AG04450 (cell line): ENCODE data around the gene ZNF580. TPM values are rescaled to one million over a fixed set of nuclear protein-coding genes. Genes with fewer than 3 reads are reported as not detected.

Experiments
- CTCF ChIA-PET: fragments of 300-600, 350-600 bp; formaldehyde crosslinking; extraction: SDS; loops from one replicate; lab custom pipeline; 2022; ENCODE audit warnings: antibody characterized with exemption, inconsistent platforms; lab: Charles Lee
- POLR2A ChIA-PET: fragments of 350-600 bp; formaldehyde crosslinking; extraction: SDS; loops from one replicate; lab custom pipeline; 2021; ENCODE audit warnings: antibody characterized with exemption, inconsistent platforms; lab: Yijun Ruan, JAX
- DNase-seq: peaks from one replicate; pipeline ENCODE4 v3.0.0-alpha.2; 2011; ENCODE audit warnings: low read depth, low spot score
- H3K27ac ChIP-seq: one replicate; pipeline ENCODE4 v1.5.1; 2012; ENCODE audit warnings: low read depth, low read length, control low read depth
- H3K27me3 ChIP-seq: one replicate; pipeline ENCODE4 v1.6.0; 2012; ENCODE audit warnings: low read length; ENCODE audit not compliant: control insufficient read depth, insufficient read depth
- H3K4me3 ChIP-seq: 2 replicates; pipeline ENCODE4 v1.5.1; 2011; ENCODE audit warnings: mild to moderate bottlenecking, low read depth, low read length, control low read depth
- H3K9me3 ChIP-seq: 2 replicates; pipeline ENCODE4 v1.5.1; 2012; ENCODE audit warnings: low read length; ENCODE audit not compliant: control insufficient read depth, insufficient read depth
- polyA plus RNA-seq: library from polyadenylated mRNA; depleted of rRNA; stranded (reverse); fragments of >200 nt; gene quantifications from 2 replicates; pipeline ENCODE4 v1.2.3, GENCODE V29; 2011
- TF ChIP-seq, protein P1 (sequence below): IDR thresholded peaks from 2 replicates; pipeline ENCODE4 v1.5.1; 2011; ENCODE audit warnings: low read depth, low read length, control low read depth, inconsistent platforms

ZNF580 gene
- polyA plus RNA-seq, 1 experiment: 7.3 TPM

DNA sequence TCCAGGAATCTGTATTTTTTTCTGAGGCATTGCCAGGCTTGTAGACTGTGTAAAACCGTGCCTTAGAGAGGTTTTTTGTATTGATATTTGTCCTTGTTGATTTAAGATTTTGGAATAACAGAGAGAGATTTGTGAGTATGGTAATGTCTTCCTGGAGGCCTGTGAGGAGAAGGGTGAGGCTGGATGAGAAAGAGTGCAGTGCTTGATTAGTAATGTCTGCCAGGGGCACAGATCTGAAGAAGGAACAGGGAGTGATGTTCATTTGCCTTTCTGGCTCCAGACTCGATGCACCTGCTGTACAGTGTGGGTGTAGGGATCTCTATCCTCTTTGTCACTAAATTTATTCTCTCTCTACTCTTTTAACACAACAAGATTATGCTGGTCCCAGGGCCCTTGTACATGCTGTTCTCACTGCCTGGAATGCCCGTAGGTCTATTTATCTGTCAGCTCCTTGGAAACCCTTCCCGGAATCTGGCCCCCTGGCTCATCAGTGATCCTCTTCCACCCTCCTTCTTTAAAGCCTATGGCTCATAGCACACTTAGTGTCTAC lies 45.7 kb upstream of the ZNF580 start:
- peaks cover 3% of the 10 kb centered on the region; the same call in 1 of the 2 replicates for H3K9me3 ChIP-seq
- TF ChIP-seq, protein P1, sequence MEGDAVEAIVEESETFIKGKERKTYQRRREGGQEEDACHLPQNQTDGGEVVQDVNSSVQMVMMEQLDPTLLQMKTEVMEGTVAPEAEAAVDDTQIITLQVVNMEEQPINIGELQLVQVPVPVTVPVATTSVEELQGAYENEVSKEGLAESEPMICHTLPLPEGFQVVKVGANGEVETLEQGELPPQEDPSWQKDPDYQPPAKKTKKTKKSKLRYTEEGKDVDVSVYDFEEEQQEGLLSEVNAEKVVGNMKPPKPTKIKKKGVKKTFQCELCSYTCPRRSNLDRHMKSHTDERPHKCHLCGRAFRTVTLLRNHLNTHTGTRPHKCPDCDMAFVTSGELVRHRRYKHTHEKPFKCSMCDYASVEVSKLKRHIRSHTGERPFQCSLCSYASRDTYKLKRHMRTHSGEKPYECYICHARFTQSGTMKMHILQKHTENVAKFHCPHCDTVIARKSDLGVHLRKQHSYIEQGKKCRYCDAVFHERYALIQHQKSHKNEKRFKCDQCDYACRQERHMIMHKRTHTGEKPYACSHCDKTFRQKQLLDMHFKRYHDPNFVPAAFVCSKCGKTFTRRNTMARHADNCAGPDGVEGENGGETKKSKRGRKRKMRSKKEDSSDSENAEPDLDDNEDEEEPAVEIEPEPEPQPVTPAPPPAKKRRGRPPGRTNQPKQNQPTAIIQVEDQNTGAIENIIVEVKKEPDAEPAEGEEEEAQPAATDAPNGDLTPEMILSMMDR: no peak
- no peak for DNase-seq
- no peaks in the 10 kb centered on the region for H3K27me3 ChIP-seq
- CTCF ChIA-PET: interaction anchor here (0.8 to 1.1 kb wide), 2 partner anchors 11 to 58 kb away, joined by 3 read pairs; no protein-coding TSS in a partner anchor
- H3K4me3 ChIP-seq: no peak overlapping the region
- POLR2A ChIA-PET: interaction anchor here (0.7 kb wide), 1 partner anchor 78 kb away, joined by 5 read pairs; no protein-coding TSS in a partner anchor
- no peak overlapping the region for H3K27ac ChIP-seq

GRCh38 chr19:55596304-55596703 lies 44.5 kb upstream of the ZNF580 start:
- H3K27me3 ChIP-seq: no peaks in the 10 kb centered on the region
- DNase-seq: no peak
- peaks cover 3% of the 10 kb centered on the region; the same call in 1 of the 2 replicates for H3K9me3 ChIP-seq
- ChIA-PET CTCF (interaction anchor here (0.8 kb wide), 1 partner anchor 57 kb away, joined by 3 read pairs; no protein-coding TSS in a partner anchor), POLR2A (no interaction called here)
- TF ChIP-seq, protein P1: no peak
- no peak overlapping the region for H3K27ac ChIP-seq
- H3K4me3 ChIP-seq: no peak overlapping the region

DNA sequence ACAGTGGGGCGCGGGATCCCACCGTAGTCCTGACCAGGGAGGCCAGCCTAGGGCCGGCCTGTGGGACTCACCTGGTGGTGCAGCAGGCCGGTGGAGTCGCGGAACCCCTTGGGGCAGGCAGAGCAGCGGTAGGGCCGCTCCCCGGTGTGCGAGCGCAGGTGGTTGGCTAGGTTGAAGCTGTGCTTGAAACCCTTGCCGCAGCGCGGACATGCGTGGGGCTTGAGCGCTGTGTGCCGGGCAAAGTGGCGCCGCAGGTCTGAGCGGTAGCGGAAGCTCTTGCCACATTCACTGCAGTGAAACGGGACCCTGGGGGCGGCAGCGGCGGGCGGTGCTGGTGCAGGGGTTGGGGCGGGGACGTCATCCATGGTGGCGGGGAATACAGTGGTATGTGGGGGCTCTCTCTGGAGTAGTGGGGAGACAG lies 43.3 kb upstream of the ZNF580 start:
- ChIA-PET POLR2A (interaction anchor here (2.2 kb wide), 1 partner anchor 10 kb away, joined by 9 read pairs; no protein-coding TSS in a partner anchor), CTCF (no interaction called here)
- H3K4me3 ChIP-seq: no peak overlapping the region
- no peak overlapping the region for H3K27ac ChIP-seq
- TF ChIP-seq, protein P1: no peak
- H3K27me3 ChIP-seq: no peaks in the 10 kb centered on the region
- no peak for DNase-seq
- peaks cover 7% of the 10 kb centered on the region; the same call in 1 of the 2 replicates for H3K9me3 ChIP-seq

DNA sequence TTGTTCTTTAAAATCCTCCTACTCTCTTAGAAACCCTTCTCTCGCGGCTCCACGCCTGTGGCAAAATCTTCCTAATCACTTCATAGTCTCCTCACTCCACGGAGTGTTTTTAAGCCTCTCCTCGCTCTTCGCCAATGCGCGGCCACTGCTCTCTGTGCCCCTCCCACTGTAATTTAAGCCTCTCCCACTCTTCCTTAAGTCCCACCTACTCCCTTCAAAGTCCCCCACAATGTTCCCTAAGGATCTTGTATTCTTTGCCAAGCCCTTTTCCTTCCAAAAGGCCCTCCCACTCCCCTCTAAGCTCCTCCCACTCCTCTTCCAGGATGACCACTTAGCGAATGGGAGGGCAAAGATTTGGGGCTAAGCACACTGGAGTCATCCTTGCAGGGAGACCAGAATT lies 42.8 kb upstream of the ZNF580 start:
- CTCF ChIA-PET: no interaction called here
- POLR2A ChIA-PET: interaction anchor here (1.8 to 2.2 kb wide), 4 partner anchors 11 to 111 kb away, joined by 6 to 9 read pairs (median 8); partner anchors contain the start of gene ZNF784
- Histone ChIP-seq H3K9me3 (peaks cover 13% of the 10 kb centered on the region; the same call in 1 of the 2 replicates), H3K27me3 (no peaks in the 10 kb centered on the region), H3K4me3 (no peak overlapping the region), H3K27ac (no peak overlapping the region)
- DNase-seq: no peak
- TF ChIP-seq, protein P1: no peak
